GM10847 (cell line): ENCODE results near the gene PLD1.

Experiments
- POLR2A ChIP-seq: IDR thresholded peaks from 2 replicates; pipeline ENCODE4 v1.6.1; 2011; ENCODE audit not compliant: insufficient read length; ENCODE audit errors: extremely low read depth

The PLD1 gene

GRCh38 chr3:171559586-171559985 lies 250.7 kb downstream of the PLD1 start:
- TF ChIP-seq POLR2A = no peak

- no peak for TF ChIP-seq POLR2A
Observed at GRCh38 chr3:171558188-171558696, 252.0 kb downstream of the PLD1 start.

- no peak for TF ChIP-seq POLR2A
Observed at GRCh38 chr3:171557173-171557572, 253.1 kb downstream of the PLD1 start.

- TF ChIP-seq POLR2A = no peak
Observed at GRCh38 chr3:171556574-171557145, 253.6 kb downstream of the PLD1 start.

GRCh38 chr3:171556148-171556547 lies 254.1 kb downstream of the PLD1 start:
- TF ChIP-seq POLR2A = no peak

GRCh38 chr3:171553086-171553485 lies 257.2 kb downstream of the PLD1 start:
- no peak for TF ChIP-seq POLR2A

- TF ChIP-seq POLR2A = no peak
Observed at GRCh38 chr3:171552531-171552930, 257.8 kb downstream of the PLD1 start.

- TF ChIP-seq POLR2A = no peak
Observed at GRCh38 chr3:171551296-171551695, 259.0 kb downstream of the PLD1 start.
